SH-SY5Y (cell line): Measurements from ENCODE around the gene NDUFB6.

Experiments
- GATA2 ChIP-seq: IDR thresholded peaks from 2 replicates; pipeline ENCODE4 v1.6.1; 2011; ENCODE audit warnings: mild to moderate bottlenecking, low read depth, low read length
- GATA3 ChIP-seq: IDR thresholded peaks from 2 replicates; pipeline ENCODE4 v1.6.1; 2011; ENCODE audit warnings: low read depth, mild to moderate bottlenecking, low read length, moderate library complexity

- TF ChIP-seq GATA2 (no peak), GATA3 (no peak)
These were observed 29.9 kb downstream of the NDUFB6 start for GRCh38 chr9:32543047-32543446.
